ENCODE measurements around the gene HOXD1. TPM values are rescaled to one million over a fixed set of nuclear protein-coding genes. Genes with fewer than 3 reads are reported as not detected.

Gene HOXD1
- total RNA-seq, 1 experiment from 2014 or later, result not detected

GRCh38 chr2:176151442-176152287 is 36.8 kb upstream of the HOXD1 start, which contains the start of gene HOXD4:
Gene HOXD4 (plus strand): TSS chr2:176151550. CDS start chr2:176151634, 84 bp downstream.
- H3T11ph ChIP-seq (ENCODE audit: low read length), result no peak within 1 kb of the TSS
- H3K4me2 ChIP-seq (ENCODE audit: insufficient read depth, insufficient read length, low read length), result no peak within 1 kb of the TSS
- H3K4me1 ChIP-seq (ENCODE audit: insufficient read depth, low read length), result no peaks in the 10 kb centered on the region; the same call in 1 of the 2 replicates
- H3K4me1 Mint-ChIP-seq, result peaks cover 2 to 30% of the 10 kb centered on the region in 2 experiments; a peak in 3 of 4 replicates
- H3K79me1 ChIP-seq (ENCODE audit: insufficient read depth, low read depth, low read length, poor library complexity, severe bottlenecking), result no peaks in the 10 kb centered on the region
- no peak within 1 kb of the TSS for H3K18ac ChIP-seq (ENCODE audit: insufficient read length, low read depth, low read length)
- H3K56ac ChIP-seq (ENCODE audit: insufficient read length, low read depth, low read length), result no peak within 1 kb of the TSS
- H2BK120ac ChIP-seq (ENCODE audit: low read depth, low read length, poor library complexity, severe bottlenecking), result no peak within 1 kb of the TSS
- no peak within 1 kb of the TSS for H3K27ac ChIP-seq (ENCODE audit: insufficient read length, low read depth, low read length)
- no peak within 1 kb of the TSS for H3K14ac ChIP-seq (ENCODE audit: insufficient read depth, low read length)
- peaks cover 5 to 6% of the 10 kb centered on the region in 2 experiments; a peak in 2 of 5 replicates for H3K9me3 Mint-ChIP-seq
- no peak for TF ChIP-seq CTCF (conservative IDR thresholded peaks at IDR 0.05)
- H2BK5ac ChIP-seq (ENCODE audit: insufficient read length, low read length), result no peak within 1 kb of the TSS
- H3K79me2 ChIP-seq (ENCODE audit: insufficient read depth, low read length), result no peaks in the 10 kb centered on the region
- no peak within 1 kb of the TSS for H4K5ac ChIP-seq (ENCODE audit: insufficient read length, low read depth, low read length)
- no peaks in the 10 kb centered on the region for H3K9me3 ChIP-seq (ENCODE audit: control insufficient read depth, low read depth, low read length)
- H3K27me3 ChIP-seq (ENCODE audit: insufficient read depth, low read length), result peaks cover 100% of the 10 kb centered on the region
- DNase-seq, result no peak
- H2BK12ac ChIP-seq (ENCODE audit: insufficient read length, low read depth, low read length), result no peak within 1 kb of the TSS
- peaks cover 100% of the 10 kb centered on the region for H3K27me3 Mint-ChIP-seq (ENCODE audit: low read depth)
- no peak within 1 kb of the TSS for H3K9ac ChIP-seq (ENCODE audit: extremely low read depth, insufficient read length, low read length)
- H3K4ac ChIP-seq (ENCODE audit: low read depth, low read length), result no peak within 1 kb of the TSS
- H4K8ac ChIP-seq (replicated peaks; ENCODE audit: insufficient read length, low read depth, low read length), result no peak within 1 kb of the TSS
- H2AFZ ChIP-seq (ENCODE audit: low read length), result no peak within 1 kb of the TSS
- no peaks in the 10 kb centered on the region; a peak in 1 of 7 replicates for H3K36me3 Mint-ChIP-seq (ENCODE audit: insufficient read depth in 1 of 3, low read depth in 3 of 3)
- no peak within 1 kb of the TSS for H2BK20ac ChIP-seq (ENCODE audit: low read depth, low read length, poor library complexity, severe bottlenecking)
- no peak within 1 kb of the TSS for H2BK15ac ChIP-seq (ENCODE audit: low read depth, low read length)
- no peak within 1 kb of the TSS for H4K91ac ChIP-seq (ENCODE audit: insufficient read length, low read depth, low read length)
- H3K27ac Mint-ChIP-seq, result no peak within 1 kb of the TSS
- WGBS (ENCODE audit: extremely low coverage, insufficient read length, low lambda C conversion rate), result no CpG with 5 or more reads among the region's 55 CpGs
- no peak within 1 kb of the TSS for H3K23ac ChIP-seq (ENCODE audit: insufficient read length, low read depth, low read length)
- H3K23me2 ChIP-seq (ENCODE audit: insufficient read length, low read depth, low read length, poor library complexity, severe bottlenecking), result no peaks in the 10 kb centered on the region
- no peak within 1 kb of the TSS for H2AK5ac ChIP-seq (ENCODE audit: insufficient read length, low read length)
- no peaks in the 10 kb centered on the region for H4K20me1 ChIP-seq (ENCODE audit: control insufficient read depth, insufficient read depth, insufficient read length)
- H3K4me3 Mint-ChIP-seq, result peak within 1 kb of the TSS; percentile 23 to 66; a peak in 1 of 5 replicates
